Muscle of back (tissue), 11 donors: ENCODE results near the gene OR2F2. TPM values are rescaled to one million over a fixed set of nuclear protein-coding genes. Genes with fewer than 3 reads are reported as not detected.

Experiments used
- DNase-seq, 3 donors: peaks; one replicate each; pipeline versions ENCODE4 v3.0.0 to v3.0.0-alpha.2; 2013
- polyA plus RNA-seq, 10 donors: library from polyadenylated mRNA; unstranded; fragments of 120-200 nt; gene quantifications; one replicate each; pipeline ENCODE4 v1.2.1, GENCODE V29; 2013; ENCODE audit not compliant: insufficient read length in 10 of 10

Gene OR2F2
- polyA plus RNA-seq, 10 donors, result not detected

DNA sequence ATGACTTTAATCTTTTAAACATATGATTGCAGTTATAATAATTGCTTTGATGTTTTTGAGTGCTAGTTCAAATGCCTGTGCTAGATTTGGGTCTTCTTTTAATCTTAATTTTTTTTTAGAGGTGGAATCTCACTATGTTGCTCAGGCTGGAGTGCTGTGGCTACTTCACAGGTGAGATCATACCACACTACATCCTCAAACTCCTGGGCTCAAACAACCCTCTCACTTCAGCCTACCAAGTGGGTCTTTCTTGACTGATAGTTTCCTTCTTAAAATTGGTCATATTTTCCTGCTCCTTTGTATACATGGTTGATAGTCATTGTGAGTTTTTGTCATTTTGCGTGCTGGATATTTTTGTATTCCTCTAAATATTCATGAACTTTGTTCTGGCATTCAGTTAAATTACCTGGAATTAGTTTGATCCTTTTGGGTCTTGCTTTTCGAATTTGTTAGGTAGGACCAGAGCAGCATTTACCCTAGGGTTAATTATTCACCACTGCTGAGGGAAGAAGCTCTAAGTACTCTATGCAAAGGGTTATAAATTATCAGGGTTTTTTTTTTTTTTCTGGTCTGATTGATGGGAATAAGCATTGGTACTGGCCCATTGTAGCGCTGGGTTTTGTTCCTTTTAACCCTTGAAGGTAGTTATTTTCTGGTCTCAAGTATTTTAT is 21.0 kb upstream of the OR2F2 start:
- no peak for DNase-seq

DNA sequence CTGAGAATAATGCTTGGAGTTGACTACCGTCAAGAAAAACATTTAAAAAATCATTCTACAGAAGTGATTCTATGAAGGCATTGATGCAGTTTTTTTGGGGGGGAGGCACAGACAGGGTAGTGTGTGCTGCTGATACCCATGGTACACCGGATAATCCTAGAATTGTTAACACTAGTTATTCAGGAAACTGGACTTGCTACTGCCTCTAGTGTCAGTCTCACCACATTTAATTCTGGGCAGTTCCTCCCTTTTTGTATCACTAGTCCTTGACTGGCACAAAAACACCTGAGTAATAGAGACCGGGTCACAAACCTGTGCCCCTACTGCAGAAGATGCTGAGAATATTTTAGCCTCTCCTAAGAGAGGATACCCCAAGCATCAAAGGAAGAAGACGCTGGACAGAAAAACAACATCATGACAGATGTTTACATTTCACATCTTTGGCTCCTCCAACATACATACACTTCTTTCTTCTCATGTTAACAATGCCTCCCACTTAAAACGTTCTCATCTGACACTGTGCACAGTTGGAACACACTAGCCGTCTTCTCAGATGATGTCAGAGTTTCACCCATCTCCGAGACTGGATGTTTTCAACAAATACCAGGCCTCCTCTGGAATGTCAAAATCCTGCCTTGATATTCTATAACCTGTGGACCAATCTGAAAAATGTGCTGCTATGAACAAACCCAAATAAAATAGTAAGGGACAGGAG is 19.9 kb upstream of the OR2F2 start:
- no peak for DNase-seq

DNA sequence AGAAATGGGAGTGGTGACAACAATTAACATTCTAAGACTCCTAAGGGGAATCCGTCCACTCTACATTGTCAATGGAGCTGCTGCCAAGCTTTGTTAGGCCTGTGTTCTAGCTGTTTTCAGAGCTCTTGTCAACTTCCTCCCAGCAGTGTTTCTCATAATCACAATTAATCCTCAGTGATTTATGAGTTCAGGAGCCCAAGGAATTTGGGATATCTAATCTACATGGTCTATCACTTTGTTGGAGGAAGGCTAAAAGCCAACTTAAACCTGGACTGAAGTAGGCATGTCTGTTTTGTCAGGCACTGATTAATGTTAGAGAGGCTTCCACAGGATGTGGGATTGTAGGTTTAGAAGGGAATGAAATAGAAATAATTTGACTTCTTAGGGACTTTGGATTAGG is 10.2 kb upstream of the OR2F2 start:
- no peak for DNase-seq

- DNase-seq, result no peak
Observed at GRCh38 chr7:143929224-143929920, 5.7 kb upstream of the OR2F2 start.

GRCh38 chr7:143931739-143932138 is 3.3 kb upstream of the OR2F2 start:
- no peak for DNase-seq

GRCh38 chr7:143936087-143937009 is 1.3 kb downstream of the OR2F2 start:
- DNase-seq, result peak; percentile 6 to 33 (median 22)

DNA sequence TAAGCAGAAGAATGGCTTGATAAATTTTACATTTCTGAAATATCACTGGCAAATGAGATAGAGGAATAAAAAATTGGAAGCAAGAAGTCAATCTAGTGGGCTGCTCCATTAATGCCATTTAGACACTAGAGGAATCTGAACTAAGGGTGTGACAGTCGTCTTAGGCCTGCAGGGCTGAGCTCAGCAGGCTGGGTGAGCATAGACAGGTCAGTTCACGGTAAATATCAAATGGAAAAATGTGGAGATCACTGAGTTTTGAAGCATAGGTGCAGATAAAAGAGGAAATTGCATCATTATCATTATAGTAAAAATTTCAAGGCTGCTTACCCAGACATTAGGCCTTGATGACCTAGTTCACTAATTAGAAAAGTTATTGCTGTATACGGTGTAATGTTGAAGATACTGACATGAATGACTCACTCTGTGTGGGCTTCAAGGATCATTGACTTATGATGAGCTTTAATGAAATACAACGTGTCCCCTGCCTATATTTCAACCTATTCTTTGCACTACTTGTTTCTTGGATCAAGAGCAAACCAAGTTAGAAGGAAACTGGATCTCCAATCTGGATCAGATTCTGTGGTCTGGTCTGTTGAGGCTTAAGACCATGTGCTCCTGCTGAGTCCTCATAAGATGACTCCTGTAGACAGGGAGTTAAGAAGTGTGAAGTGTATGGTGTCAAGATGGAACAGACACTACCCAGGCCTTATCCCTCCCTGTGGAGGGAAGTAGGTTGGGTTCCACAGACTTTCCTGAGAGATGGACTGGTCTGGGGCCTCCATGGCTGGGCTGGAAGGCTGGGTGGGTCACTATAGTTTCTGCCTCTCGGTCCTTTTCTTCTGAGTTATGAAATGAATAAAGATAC is 3.6 kb downstream of the OR2F2 start:
- DNase-seq, result no peak

DNA sequence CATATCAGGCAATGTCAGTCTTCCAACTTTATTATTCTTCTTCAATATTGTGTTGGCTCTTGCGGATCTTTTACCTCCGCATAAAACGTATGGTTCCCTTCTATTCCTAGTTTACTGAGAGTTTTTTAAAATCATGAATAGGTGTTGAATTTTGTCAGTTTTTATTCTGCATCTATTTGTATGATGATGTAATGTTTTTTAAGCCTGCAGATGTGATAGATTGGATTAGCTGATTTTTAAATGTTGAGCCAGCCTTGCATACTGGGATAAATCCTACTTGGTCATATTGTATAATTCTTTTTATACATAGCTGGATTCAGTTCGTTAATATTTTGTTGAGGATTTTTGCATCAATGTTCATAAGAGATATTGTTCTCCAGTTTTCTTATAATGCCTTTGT is 10.4 kb downstream of the OR2F2 start:
- no peak for DNase-seq

DNA sequence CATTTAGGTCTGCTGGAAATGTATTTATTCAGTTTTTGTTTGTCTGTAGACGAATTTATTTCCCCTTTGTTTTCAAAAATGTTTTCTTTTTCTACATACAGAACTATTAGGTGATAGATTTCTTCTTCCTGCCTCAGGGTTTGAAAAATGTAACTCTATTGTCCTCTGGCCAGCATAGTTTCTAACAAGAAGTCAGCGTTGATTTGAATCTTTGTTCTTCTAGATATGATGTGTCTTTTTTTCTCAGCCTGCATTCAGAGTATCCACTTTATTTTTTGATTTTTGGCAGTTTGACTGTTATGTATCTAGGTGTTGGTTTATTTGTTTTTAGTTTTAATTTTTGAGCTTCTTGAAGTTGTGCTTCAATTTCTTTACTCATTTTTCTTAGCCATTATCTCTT is 12.1 kb downstream of the OR2F2 start:
- DNase-seq, result no peak

- no peak for DNase-seq
Observed at GRCh38 chr7:143948733-143949132, 13.7 kb downstream of the OR2F2 start.

DNA sequence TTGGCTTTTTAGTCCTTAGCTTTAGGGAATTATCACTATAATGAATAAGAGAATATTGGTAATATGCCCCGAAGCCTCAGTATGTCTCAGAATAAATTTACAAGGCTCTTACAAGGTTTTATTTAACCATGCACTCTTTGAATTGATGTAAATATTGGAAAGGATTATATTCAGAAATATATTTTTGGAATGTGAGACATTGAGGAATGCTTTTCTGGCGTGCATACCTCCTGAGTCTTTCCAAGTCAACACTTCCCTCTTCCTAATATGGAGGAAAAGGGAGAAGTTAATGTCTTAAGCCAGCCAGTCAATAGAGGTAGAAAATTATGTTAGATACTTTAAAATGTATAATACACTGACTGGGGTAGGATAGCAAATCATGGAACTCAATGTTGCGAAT is 18.4 kb downstream of the OR2F2 start:
- peak; percentile 32 to 75 (median 55) for DNase-seq

- DNase-seq, result peak; percentile 6 to 61 (median 6)
Observed at GRCh38 chr7:143954135-143954534, 19.1 kb downstream of the OR2F2 start.

GRCh38 chr7:143954544-143954943 is 19.5 kb downstream of the OR2F2 start, which contains the start of gene OR2F1:
Gene OR2F1 (plus strand): TSS chr7:143954844. CDS start chr7:143959971, 5,127 bp downstream.
- DNase-seq, result no peak

- peak in 2 of 3 donors; percentile 4 to 26 for DNase-seq
Observed at GRCh38 chr7:143958781-143959180, 23.7 kb downstream of the OR2F2 start.

DNA sequence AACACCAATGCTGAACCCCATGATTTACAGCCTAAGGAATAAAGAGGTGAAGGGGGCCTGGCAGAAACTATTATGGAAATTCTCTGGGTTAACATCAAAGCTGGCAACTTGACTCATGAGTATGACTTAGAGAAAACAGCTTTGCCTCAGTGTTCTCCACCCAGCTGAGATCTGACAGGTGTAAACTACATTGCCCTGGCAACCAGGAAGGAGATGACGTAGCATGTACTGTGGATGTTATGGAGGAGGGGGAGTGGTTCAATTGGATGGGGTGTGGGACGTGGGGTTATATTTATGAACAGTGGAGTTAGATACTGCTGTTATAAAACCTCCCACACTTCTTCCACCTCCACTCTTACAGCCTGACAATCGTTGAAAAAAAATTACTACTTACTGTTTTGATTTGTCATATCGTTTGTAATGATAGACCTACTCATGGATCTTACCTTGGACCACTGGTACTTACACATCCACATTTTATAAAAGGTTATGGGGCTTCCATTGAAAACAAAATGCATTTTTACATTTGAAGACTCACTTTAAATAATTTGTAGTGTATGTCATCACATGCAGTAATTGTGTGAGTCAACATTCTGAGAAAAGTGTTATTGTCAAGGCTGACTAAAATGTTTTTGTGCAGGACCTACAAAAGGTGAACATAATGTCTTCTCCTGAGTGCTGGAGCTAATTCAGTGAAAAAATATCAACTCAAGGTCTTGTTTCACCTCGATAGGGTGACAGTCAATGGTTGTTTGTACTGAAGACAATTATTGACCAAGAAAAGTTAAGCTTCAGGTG is 26.0 kb downstream of the OR2F2 start:
- DNase-seq, result no peak

- no peak for DNase-seq
Observed at GRCh38 chr7:143965280-143965679, 30.2 kb downstream of the OR2F2 start.

GRCh38 chr7:143967398-143967797 is 32.4 kb downstream of the OR2F2 start:
- no peak for DNase-seq

DNA sequence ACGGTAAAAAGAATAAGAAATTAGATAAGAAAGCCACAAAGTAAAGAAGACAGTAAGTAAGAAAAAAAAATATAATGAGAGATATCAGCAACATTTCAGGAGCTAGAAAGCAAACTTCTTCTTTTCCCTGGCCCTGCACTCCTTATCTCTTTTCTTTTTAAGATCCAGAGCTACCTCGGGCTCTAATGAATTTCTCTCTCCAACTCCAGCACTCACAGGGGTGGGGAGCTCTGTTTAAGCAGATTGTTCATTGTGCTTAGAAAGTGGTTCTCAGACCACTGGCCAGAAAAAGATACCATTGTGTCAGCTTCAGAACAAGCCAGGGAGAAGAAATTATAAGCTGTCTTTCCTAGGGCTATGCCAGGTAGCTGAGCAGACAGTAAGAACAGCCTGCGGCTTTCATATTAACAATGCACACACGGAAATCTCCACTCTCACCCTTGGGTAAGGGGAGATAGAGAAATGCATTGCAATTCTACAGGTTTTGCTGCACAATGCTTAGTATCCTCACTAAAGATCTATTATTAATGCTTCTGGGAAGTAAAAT is 38.9 kb downstream of the OR2F2 start:
- DNase-seq, result no peak

DNA sequence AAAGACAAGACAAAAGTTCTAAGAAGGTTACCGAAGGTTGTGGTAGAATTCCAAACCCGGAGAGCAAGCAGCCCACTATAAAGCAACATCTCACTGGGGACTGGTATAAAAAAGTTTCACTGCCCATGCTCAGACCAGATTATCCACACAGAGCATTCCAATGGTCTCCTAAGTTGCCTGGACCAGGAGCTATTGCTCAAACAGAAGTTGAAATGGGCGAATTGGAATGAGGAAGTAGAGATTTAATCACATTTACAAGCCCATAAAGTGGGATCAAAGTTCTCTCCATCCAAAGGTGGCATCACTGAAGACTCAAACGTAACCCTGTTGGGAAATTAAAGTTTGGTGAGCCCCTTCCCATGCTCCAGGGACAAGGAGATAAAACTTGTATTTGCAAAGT is 39.4 kb downstream of the OR2F2 start:
- DNase-seq, result no peak

GRCh38 chr7:143975617-143976016 is 40.6 kb downstream of the OR2F2 start:
- no peak for DNase-seq
